Cardiac muscle cell (in vitro differentiated cells and primary cell): ENCODE results near the gene RAF1. TPM values are rescaled to one million over a fixed set of nuclear protein-coding genes. Genes with fewer than 3 reads are reported as not detected.
"Not testable (repeated sequence)": the region's sequence is repeated elsewhere in the genome, so short reads cannot be mapped to it uniquely, and the experiment has no call there.

Source experiments
- DNase-seq, 2 donors: peaks; one replicate each; pipeline versions ENCODE4 v3.0.0 to v3.0.0-alpha.2; 2010 to 2017; ENCODE audit warnings: low read depth in 1 of 2, low spot score in 1 of 2
- H3K27ac ChIP-seq: fragments of 200-600 bp; sonication (generic); 2 replicates; pipeline ENCODE4 v1.5.1; 2016
- H3K27me3 ChIP-seq: fragments of 200-600 bp; sonication (generic); 2 replicates; pipeline ENCODE4 v1.6.0; 2016; ENCODE audit warnings: control low read depth
- H3K36me3 ChIP-seq: fragments of 200-600 bp; sonication (generic); 2 replicates; pipeline ENCODE4 v1.5.1; 2016; ENCODE audit warnings: control low read depth
- H3K4me1 ChIP-seq: fragments of 200-600 bp; sonication (generic); 2 replicates; pipeline ENCODE4 v1.8.1; 2017; ENCODE audit warnings: low read depth, mild to moderate bottlenecking, mixed run types
- H3K4me3 ChIP-seq: fragments of 200-600 bp; sonication (generic); 2 replicates; pipeline ENCODE4 v1.5.1; 2016; ENCODE audit warnings: mild to moderate bottlenecking
- H3K9me3 ChIP-seq: fragments of 200-600 bp; sonication (generic); 2 replicates; pipeline ENCODE4 v1.5.1; 2017; ENCODE audit warnings: low read depth, mild to moderate bottlenecking, control low read depth
- CTCF ChIP-seq: IDR thresholded peaks from 2 replicates; pipeline ENCODE4 v1.5.1; 2012; ENCODE audit warnings: low read depth, mild to moderate bottlenecking, low read length
- polyA plus RNA-seq: library from polyadenylated mRNA; unstranded; fragments of >200 nt; fragmentation: Nextera tagmentation; extraction: Ambion mirVana; gene quantifications from 2 replicates; pipeline ENCODE4 v1.2.1, GENCODE V29; 2016
- total RNA-seq: library from RNA; depleted of rRNA; stranded (reverse); fragments of >200 nt; gene quantifications from 2 replicates; pipeline ENCODE4 v1.2.3, GENCODE V29; 2016

The RAF1 gene
- total and polyA plus RNA-seq, 2 experiments from 2014 or later: 82.8 to 153 TPM

- DNase-seq: peak; percentile 78 to 81
- Histone ChIP-seq H3K4me1 (peaks cover 12% of the 10 kb centered on the region), H3K4me3 (no peak overlapping the region), H3K27ac (no peak overlapping the region), H3K36me3 (no peaks in the 10 kb centered on the region), H3K27me3 (no peaks in the 10 kb centered on the region), H3K9me3 (no peaks in the 10 kb centered on the region)
- peak; percentile 90 for TF ChIP-seq CTCF
These were observed 42.8 kb upstream of the RAF1 start for GRCh38 chr3:12706504-12707253.

- Histone ChIP-seq H3K4me1 (peaks cover 12% of the 10 kb centered on the region), H3K27me3 (no peaks in the 10 kb centered on the region), H3K27ac (peak overlapping the region; percentile 44), H3K36me3 (no peaks in the 10 kb centered on the region), H3K4me3 (no peak overlapping the region), H3K9me3 (no peaks in the 10 kb centered on the region)
- peak in 1 of 2 donors; percentile 72 for DNase-seq
- no peak for TF ChIP-seq CTCF
These were observed 42.1 kb upstream of the RAF1 start for GRCh38 chr3:12705981-12706380.

- Histone ChIP-seq H3K27me3 (no peaks in the 10 kb centered on the region), H3K9me3 (no peaks in the 10 kb centered on the region), H3K4me1 (peaks cover 12% of the 10 kb centered on the region), H3K4me3 (no peak overlapping the region), H3K27ac (peak overlapping the region; percentile 44), H3K36me3 (no peaks in the 10 kb centered on the region)
- TF ChIP-seq CTCF: no peak
- peak in 1 of 2 donors; percentile 31 for DNase-seq
These were observed 41.5 kb upstream of the RAF1 start for GRCh38 chr3:12705374-12705926.

GRCh38 chr3:12702501-12702900 is 38.6 kb upstream of the RAF1 start:
- no peak overlapping the region for H3K4me3 ChIP-seq
- no peaks in the 10 kb centered on the region for H3K27me3 ChIP-seq
- no peak for TF ChIP-seq CTCF
- peaks cover 8% of the 10 kb centered on the region for H3K4me1 ChIP-seq
- H3K9me3 ChIP-seq: no peaks in the 10 kb centered on the region
- H3K36me3 ChIP-seq: no peaks in the 10 kb centered on the region
- no peak overlapping the region for H3K27ac ChIP-seq
- no peak for DNase-seq

GRCh38 chr3:12701601-12702000 is 37.7 kb upstream of the RAF1 start:
- not testable (repeated sequence) for H3K27me3 ChIP-seq, H3K4me1 ChIP-seq, H3K27ac ChIP-seq, H3K4me3 ChIP-seq, H3K36me3 ChIP-seq, H3K9me3 ChIP-seq, DNase-seq

- H3K27me3 ChIP-seq: no peaks in the 10 kb centered on the region
- no peak overlapping the region for H3K27ac ChIP-seq
- H3K4me3 ChIP-seq: no peak overlapping the region
- no peak for TF ChIP-seq CTCF
- no peak for DNase-seq
- no peaks in the 10 kb centered on the region for H3K9me3 ChIP-seq
- peaks cover 7% of the 10 kb centered on the region for H3K4me1 ChIP-seq
- H3K36me3 ChIP-seq: no peaks in the 10 kb centered on the region
These were observed 36.9 kb upstream of the RAF1 start for GRCh38 chr3:12700800-12701199.
